Hematopoietic multipotent progenitor cell treated with erythropoietin and hydrocortisone succinate and interleukin-3 and kit ligand, for 8 days (in vitro differentiated cells): ENCODE measurements around the gene FKBP5.
A peak's percentile ranks its signal among the peaks of the same experiment; 100 is the strongest.
"Not testable (repeated sequence)": the region's sequence is repeated elsewhere in the genome, so short reads cannot be mapped to it uniquely, and the experiment has no call there.

Source experiments
- DNase-seq: peaks from one replicate; pipeline ENCODE4 v3.0.0-alpha.2; 2015

The FKBP5 gene

GRCh38 chr6:35687658-35688604, 784 bp downstream of the FKBP5 start:
- peak; percentile 66 for DNase-seq

DNA sequence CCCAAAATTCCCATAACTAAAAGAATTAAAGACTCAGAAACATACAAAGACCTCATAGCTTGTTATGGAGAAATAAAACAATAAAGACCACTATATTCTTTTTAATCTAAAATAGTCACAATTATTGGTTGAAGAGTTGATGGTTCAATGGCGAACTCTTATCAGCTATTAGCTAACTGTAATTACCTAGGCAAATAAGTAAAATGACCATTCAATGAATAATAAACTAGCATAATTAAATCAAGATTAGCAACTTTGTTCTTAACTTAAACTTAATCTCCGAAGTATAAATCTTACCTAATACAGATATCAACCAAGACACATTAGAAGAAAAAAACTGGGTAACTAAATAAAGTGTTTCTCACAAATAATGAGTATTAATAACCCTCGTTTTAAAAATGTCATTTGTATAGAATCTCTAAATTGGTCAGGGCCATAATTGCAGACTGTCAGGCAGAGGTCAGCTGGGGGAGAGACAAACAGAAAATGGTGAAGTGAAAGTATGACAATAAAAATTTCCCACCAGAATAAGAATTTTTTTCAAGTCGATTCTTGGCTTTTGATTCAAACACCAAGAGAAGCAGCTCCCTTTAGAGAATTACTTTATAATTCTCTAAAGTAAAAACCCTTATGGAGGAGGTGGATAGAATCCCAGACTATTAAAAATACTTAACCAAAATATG, 1.7 kb downstream of the FKBP5 start:
- DNase-seq = peak; percentile 58

- DNase-seq = peak; percentile 56
Observed at GRCh38 chr6:35686436-35686835, 2.3 kb downstream of the FKBP5 start.

- DNase-seq = no peak
Observed at GRCh38 chr6:35683267-35683666, 5.4 kb downstream of the FKBP5 start.

DNA sequence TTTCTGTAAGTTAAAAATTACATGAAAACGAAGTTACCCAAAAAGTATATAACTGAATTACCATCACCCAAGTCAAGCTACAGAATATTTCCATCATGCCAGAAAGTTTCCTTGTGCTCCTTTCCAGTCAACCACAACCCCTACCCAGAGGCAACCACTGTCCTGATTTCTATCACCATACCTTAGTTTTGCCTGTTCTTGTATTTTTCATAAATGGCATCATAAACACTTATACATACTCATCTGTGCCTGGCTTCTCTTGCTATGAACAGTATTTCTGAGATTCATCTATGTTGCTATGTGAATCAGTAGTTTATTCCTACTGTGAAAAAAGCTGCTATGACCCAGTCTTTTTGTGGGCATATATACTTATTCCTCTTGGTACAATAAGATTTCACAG, 7.4 kb downstream of the FKBP5 start:
- no peak for DNase-seq

GRCh38 chr6:35679399-35679798, 9.3 kb downstream of the FKBP5 start:
- no peak for DNase-seq

DNA sequence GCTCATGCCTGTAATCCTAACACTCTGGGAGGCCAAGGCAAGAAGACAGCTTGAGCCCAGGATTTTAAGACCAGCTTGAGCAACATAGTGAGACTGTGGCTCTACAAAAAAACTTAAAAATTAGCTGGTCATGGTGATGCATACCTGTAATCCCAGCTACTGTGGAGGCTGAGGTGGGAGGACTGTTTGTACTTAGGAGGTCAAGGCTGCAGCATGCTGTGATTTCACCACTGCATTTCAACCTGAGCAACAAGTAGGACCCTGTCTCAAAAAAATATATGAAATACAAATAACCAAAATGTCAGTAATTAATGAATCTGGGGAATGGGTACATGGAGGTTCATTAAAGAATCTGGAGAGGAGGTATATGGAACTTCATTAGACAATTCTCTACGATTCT, 9.9 kb downstream of the FKBP5 start:
- no peak for DNase-seq

DNA sequence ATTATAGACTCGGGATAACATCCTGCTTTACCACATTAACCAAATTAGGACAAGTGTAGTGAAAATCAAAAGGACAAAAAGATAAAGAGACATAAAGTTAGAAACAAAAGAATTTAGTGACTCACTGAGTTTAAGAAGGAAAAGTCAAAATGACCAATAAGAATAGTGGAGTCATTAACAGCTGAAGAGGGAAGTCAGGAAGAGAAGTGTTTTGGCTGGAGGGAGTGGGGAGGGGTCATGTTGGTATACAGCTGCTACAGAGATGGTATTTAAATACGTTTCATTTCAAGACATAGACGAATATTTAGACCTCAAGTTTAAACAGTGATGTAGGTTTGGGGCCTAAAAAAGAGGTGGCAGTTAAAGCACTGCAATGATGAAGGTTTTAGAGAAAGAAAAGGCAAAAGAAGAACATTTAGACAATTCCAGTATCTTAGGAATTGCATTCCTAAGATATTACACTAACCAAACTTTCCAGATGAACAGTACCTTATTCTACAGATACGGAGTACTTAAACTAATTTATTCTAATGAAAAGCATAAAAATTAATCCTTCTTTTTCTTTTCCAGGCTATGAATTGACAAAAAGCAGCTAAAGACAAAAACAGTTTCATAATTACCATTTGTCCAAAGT, 10.6 kb downstream of the FKBP5 start:
- no peak for DNase-seq

- no peak for DNase-seq
Observed at GRCh38 chr6:35677456-35677855, 11.3 kb downstream of the FKBP5 start.

DNA sequence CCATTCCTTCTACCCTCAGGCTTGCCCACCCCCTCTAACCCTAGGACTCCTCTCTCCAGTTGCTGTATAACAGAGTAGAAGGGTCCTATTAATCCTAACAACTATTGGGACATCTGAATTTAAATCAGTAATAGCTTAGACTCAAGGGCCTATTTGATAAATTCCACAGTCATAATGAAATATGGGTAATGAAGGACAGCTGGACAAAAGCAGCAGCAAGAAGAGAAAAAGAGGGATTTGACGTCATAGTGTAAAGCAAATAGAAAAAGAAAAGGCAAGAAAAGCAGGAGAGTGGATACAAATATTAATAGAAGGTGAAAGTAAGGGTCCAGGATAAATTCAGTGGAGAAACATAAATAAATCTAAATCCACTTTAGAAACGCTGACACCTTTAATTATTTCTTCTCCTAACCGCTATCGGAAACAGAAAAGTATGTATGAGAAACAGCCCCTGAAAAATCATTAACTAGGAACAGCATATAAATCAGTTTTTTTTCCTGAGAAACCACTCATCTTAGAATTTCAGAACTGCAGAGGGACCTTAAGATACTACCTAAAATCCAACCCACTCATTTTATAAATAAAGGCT, 12.8 kb downstream of the FKBP5 start:
- no peak for DNase-seq

DNA sequence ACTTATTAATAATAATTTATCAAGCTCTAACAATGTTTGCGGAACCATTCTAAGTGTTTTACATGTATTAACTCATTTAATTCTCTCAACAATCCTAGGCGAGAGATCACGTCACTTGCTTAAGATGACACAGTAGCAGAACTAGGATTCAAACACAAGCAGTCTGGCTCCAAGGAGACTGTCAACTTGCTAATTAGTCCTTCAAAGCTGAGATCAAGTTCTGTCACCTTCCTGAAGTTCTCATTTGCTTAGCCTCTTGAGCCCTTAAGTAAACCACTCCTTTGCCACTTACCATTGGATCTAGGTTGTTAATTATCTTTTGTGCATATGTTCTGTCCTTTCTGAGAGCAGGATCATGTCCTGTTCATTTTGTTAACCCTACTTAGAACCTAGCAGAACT, 14.1 kb downstream of the FKBP5 start:
- no peak for DNase-seq

DNA sequence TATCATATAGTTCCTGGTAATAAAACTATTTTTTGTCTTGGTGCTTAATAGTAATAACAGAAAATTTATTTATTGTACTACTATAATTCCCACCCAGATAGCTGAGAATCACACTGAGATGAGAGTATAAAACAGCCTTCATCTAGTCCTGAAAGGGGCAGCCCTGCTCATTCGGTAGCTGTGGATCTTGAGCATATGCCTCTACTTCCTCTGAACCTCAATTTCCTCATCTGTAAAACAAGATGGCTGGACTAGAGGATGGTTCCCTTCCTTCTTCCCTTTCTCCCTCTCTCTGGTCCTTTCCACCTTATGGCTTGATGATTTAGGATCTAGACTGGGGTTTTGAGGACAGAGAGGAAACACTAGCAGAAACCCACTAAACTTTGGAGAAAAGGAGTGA, 15.0 kb downstream of the FKBP5 start:
- DNase-seq = no peak

- DNase-seq = not testable (repeated sequence)
Observed at GRCh38 chr6:35673284-35673666, 15.4 kb downstream of the FKBP5 start.

DNA sequence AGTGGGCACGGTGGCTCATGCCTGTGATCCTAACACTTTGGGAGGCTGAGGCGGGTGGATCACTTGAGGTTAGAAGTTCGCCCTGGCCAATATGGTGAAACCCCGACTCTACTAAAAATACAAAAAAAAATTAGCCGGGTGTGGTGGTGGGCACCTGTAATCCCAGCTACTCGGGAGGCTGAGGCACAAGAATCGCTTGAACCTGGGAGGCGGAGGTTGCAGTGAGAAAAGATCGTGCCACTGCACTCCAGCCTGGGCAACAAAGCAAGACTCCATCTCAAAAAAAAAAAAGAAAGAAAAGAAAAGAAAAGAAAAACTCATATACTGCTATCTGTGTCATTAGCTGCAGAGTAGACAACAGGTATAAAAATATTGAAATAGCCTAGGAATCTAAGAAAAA, 18.3 kb downstream of the FKBP5 start:
- not testable (repeated sequence) for DNase-seq

DNA sequence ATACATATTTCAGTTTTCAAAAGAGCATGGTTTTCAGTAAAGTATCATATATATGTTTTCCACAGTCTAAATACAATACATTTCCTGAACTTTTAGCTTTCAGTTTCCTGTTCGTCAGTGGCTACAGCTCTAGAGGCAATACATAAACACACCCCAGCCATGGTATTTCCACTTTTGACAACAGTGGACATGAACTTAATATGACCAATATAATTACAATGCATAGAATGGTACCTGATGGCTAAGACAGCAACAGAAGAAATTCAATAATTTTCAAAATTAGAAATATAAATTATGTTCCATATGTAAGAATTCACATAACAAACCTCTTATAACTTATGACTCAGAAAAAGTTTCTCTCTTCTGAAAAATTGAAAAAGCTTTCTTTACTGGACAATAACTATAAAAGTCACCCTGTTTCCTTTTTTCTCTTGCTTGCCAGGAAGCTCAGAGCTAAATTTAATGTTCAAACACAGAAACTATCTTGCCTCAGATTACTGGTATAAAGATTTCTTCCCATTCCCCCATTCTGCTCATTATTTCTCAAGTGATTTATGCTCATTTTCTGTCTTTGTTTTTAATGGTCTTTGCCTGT, 19.2 kb downstream of the FKBP5 start:
- no peak for DNase-seq

DNA sequence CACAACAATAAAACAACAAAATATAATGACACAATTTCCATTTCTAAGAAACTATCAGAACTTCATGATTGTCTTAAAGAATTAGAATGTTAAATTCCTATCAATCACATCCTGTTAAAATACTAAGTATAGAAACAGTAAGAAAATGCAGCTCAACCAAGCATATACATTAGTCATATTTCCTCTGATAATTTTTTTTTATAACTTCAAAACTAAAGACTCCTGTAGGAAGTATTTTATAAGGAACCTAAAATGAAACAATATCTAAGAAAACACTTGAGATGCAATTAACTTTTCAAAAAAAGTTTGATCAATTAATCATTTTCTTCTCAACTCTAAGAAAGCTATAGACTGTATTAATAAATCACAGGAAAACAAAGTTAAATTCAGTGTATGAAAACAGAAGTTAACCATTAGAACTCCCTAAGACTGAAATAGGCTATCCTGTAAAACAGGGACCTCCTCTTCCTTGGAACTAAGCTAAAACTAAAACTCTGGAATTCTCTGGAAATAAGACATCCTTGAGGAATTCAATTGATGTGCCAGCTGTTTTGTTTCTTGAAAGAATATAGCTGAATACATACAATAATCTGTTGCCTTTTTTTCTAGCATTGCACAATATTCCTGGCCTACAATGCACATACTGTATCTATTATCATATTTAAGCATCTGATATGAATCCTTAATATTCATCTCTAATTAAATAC, 19.8 kb downstream of the FKBP5 start:
- no peak for DNase-seq

- DNase-seq = no peak
Observed at GRCh38 chr6:35668096-35668495, 20.6 kb downstream of the FKBP5 start.

- DNase-seq = no peak
Observed at GRCh38 chr6:35665573-35665972, 23.1 kb downstream of the FKBP5 start.

DNA sequence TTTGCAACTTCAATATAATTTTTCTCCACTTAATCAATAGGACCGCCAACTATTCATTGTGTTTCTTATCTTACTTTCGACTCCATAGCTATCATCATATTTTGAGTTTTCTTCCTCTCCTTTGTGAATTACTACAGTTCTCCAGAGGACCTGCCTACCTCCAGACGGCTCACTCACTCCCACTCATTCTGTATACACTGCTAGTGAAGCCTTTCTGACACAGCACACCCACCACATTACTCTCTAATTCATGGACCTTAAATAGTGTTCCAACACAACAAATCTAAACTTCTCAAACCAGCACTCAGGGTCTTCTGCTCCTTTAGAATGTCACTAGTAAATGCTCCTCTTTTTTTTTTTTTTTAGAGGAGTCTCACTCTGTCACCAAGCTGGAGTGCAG, 23.8 kb downstream of the FKBP5 start:
- DNase-seq = no peak

- no peak for DNase-seq
Observed at GRCh38 chr6:35663447-35664235, 25.1 kb downstream of the FKBP5 start.

GRCh38 chr6:35662999-35663398, 25.7 kb downstream of the FKBP5 start:
- DNase-seq = no peak

- DNase-seq = no peak
Observed at GRCh38 chr6:35654883-35655282, 33.8 kb downstream of the FKBP5 start.
